HG03108 (cell line): ENCODE measurements around the gene SERPINB8.
A peak's percentile ranks its signal among the peaks of the same experiment; 100 is the strongest.

Experiments
- ATAC-seq: cut with Tn5 transposase; IDR thresholded peaks from one replicate; pipeline ENCODE4 v1.9.1; 2021; ENCODE audit warnings: moderate library complexity; ENCODE audit not compliant: unreplicated experiment

The SERPINB8 gene

GRCh38 chr18:63963615-63964256 lies 6.1 kb upstream of the SERPINB8 start:
- peak; percentile 45 for ATAC-seq

GRCh38 chr18:63964908-63965307 lies 5.0 kb upstream of the SERPINB8 start:
- ATAC-seq: no peak

- no peak for ATAC-seq
Observed at GRCh38 chr18:63965716-63966330, 4.1 kb upstream of the SERPINB8 start.

- no peak for ATAC-seq
Observed at GRCh38 chr18:63970809-63971205, 926 bp downstream of the SERPINB8 start.

- ATAC-seq: no peak
Observed at GRCh38 chr18:63971320-63972001, 1.6 kb downstream of the SERPINB8 start.

- ATAC-seq: no peak
Observed at GRCh38 chr18:63972002-63972376, 2.1 kb downstream of the SERPINB8 start.

GRCh38 chr18:63974991-63975390 lies 5.1 kb downstream of the SERPINB8 start:
- ATAC-seq: no peak

- ATAC-seq: peak; percentile 37
Observed at GRCh38 chr18:63975628-63976027, 5.7 kb downstream of the SERPINB8 start.

- no peak for ATAC-seq
Observed at GRCh38 chr18:63977040-63977439, 7.2 kb downstream of the SERPINB8 start.

- peak; percentile 51 for ATAC-seq
Observed at GRCh38 chr18:63979409-63979920, 9.6 kb downstream of the SERPINB8 start.

- ATAC-seq: no peak
Observed at GRCh38 chr18:63980027-63980426, 10.1 kb downstream of the SERPINB8 start.

- no peak for ATAC-seq
Observed at GRCh38 chr18:63980896-63981460, 11.1 kb downstream of the SERPINB8 start.

- ATAC-seq: no peak
Observed at GRCh38 chr18:63981719-63982118, 11.8 kb downstream of the SERPINB8 start.

GRCh38 chr18:63982361-63982760 lies 12.5 kb downstream of the SERPINB8 start:
- ATAC-seq: no peak

GRCh38 chr18:63986885-63987284 lies 17.0 kb downstream of the SERPINB8 start:
- no peak for ATAC-seq

- ATAC-seq: no peak
Observed at GRCh38 chr18:63987743-63988142, 17.9 kb downstream of the SERPINB8 start.

- no peak for ATAC-seq
Observed at GRCh38 chr18:63992751-63993150, 22.9 kb downstream of the SERPINB8 start.

- no peak for ATAC-seq
Observed at GRCh38 chr18:63994783-63995399, 25.0 kb downstream of the SERPINB8 start.

- no peak for ATAC-seq
Observed at GRCh38 chr18:63997041-63997440, 27.2 kb downstream of the SERPINB8 start.

- ATAC-seq: no peak
Observed at GRCh38 chr18:63997606-63998005, 27.7 kb downstream of the SERPINB8 start.

- ATAC-seq: no peak
Observed at GRCh38 chr18:63999871-64000270, 30.0 kb downstream of the SERPINB8 start.
